MCF 10A (cell line): ENCODE results near the gene FKBP5. TPM values are rescaled to one million over a fixed set of nuclear protein-coding genes. Genes with fewer than 3 reads are reported as not detected.

Experiments used
- BruUV-seq: library from RNA; stranded (reverse); fragments of 400-500 nt; replicated peaks from 2 replicates; lab custom pipeline; 2021; lab: Mats Ljungman, UMichigan
- CTCF ChIA-PET: fragments of 300-600 bp; sonication (Branson Sonifier 250); formaldehyde crosslinking; extraction: SDS; loops from one replicate; lab custom pipeline; 2021; ENCODE audit warnings: antibody characterized with exemption, inconsistent platforms; lab: Yijun Ruan, JAX
- POLR2A ChIA-PET: fragments of 300-600, 350-650 bp; sonication (Branson Sonifier 250); formaldehyde crosslinking; extraction: SDS; loops from one replicate; lab custom pipeline; 2020; ENCODE audit warnings: antibody characterized with exemption, inconsistent platforms; lab: Yijun Ruan, JAX
- DNase-seq: peaks from one replicate; pipeline ENCODE4 v3.0.0-alpha.2; 2018; ENCODE audit not compliant: unreplicated experiment
- H3K27ac Mint-ChIP-seq: one replicate; pipeline ENCODE4 v1.8.0; 2022; ENCODE audit warnings: mild to moderate bottlenecking, low read depth, mixed read lengths; ENCODE audit not compliant: unreplicated experiment
- H3K27me3 Mint-ChIP-seq: one replicate; pipeline ENCODE4 v1.8.0; 2022; ENCODE audit warnings: mixed read lengths; ENCODE audit not compliant: insufficient read depth, unreplicated experiment
- H3K36me3 Mint-ChIP-seq: one replicate; pipeline ENCODE4 v1.8.0; 2022; ENCODE audit warnings: mild to moderate bottlenecking, moderate library complexity, mixed read lengths; ENCODE audit not compliant: insufficient read depth, unreplicated experiment
- H3K4me1 Mint-ChIP-seq: one replicate; pipeline ENCODE4 v1.8.0; 2022; ENCODE audit warnings: mixed read lengths; ENCODE audit not compliant: insufficient read depth, unreplicated experiment
- H3K4me3 Mint-ChIP-seq: one replicate; pipeline ENCODE4 v1.8.0; 2022; ENCODE audit warnings: mild to moderate bottlenecking, moderate library complexity, mixed read lengths; ENCODE audit not compliant: unreplicated experiment
- H3K9me3 Mint-ChIP-seq: one replicate; pipeline ENCODE4 v1.8.0; 2022; ENCODE audit warnings: mixed read lengths; ENCODE audit not compliant: unreplicated experiment
- intact Hi-C: fragments of 100-400 bp; cut with micrococcal nuclease; formaldehyde crosslinking; loops from 2 replicates; pipeline ENCODE4 v1.14.1; 2022
- total RNA-seq: library from RNA; stranded (reverse); gene quantifications from 2 replicates; pipeline ENCODE4 v1.2.3, GENCODE V29; 2022
- TF ChIP-seq, protein P1 (sequence below): fragments of 200-600 bp; IDR thresholded peaks from one replicate; pipeline ENCODE4 v1.8.0; 2022; ENCODE audit warnings: antibody characterized with exemption, mild to moderate bottlenecking; ENCODE audit not compliant: unreplicated experiment

FKBP5 gene
- total RNA-seq, 1 experiment from 2014 or later, result 387 TPM

DNA sequence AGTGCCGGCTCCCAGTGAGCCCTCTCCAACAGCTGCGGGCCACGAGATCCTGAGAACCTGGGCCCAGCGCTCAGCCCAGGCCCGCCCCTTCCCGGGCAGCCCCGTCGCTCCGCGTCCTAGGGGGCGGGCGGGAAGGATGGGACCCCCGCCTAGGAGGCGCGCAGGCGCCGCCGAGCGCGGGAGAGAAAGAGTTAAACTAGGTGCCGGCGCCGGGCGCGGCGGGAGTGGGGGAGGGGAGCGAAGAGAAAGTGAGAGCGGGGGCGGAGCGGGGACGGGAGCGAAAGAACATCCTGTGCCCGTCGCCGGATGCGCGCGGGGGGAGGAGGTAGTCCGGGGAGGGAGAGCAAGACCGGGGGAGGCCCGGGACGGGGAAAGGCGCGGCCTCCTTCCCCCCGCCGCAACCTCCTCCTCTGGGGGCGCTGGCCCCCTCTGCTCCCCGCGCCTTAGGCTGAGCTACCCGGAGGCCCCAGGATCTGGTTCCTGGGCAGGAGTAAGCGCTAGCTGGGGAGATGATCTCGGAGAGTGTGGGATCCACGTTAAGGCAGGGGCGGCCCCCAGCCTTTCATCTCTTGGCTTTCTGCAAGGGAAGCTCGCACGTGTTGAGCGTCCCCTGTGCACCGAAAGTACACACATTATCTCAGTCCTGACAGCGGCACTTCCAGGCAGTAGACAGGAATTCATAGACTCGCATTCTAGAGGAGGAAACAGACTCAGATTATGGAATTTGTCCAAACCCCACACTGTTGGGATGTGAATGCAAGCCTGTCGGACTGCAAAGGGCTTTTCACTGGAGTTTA is 43.2 kb upstream of the FKBP5 start:
- Mint-ChIP-seq H3K36me3 (no peaks in the 10 kb centered on the region), H3K27ac (peak overlapping the region; percentile 81), H3K4me1 (peaks cover 55% of the 10 kb centered on the region), H3K9me3 (no peaks in the 10 kb centered on the region), H3K27me3 (no peaks in the 10 kb centered on the region), H3K4me3 (peak overlapping the region; percentile 73)
- BruUV-seq, result no TSS peak
- TF ChIP-seq, protein P1, sequence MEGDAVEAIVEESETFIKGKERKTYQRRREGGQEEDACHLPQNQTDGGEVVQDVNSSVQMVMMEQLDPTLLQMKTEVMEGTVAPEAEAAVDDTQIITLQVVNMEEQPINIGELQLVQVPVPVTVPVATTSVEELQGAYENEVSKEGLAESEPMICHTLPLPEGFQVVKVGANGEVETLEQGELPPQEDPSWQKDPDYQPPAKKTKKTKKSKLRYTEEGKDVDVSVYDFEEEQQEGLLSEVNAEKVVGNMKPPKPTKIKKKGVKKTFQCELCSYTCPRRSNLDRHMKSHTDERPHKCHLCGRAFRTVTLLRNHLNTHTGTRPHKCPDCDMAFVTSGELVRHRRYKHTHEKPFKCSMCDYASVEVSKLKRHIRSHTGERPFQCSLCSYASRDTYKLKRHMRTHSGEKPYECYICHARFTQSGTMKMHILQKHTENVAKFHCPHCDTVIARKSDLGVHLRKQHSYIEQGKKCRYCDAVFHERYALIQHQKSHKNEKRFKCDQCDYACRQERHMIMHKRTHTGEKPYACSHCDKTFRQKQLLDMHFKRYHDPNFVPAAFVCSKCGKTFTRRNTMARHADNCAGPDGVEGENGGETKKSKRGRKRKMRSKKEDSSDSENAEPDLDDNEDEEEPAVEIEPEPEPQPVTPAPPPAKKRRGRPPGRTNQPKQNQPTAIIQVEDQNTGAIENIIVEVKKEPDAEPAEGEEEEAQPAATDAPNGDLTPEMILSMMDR, result no peak
- intact Hi-C loops, result loop anchor here (1.0 to 10.0 kb wide), 2 partner anchors 45 to 223 kb away; no protein-coding TSS in a partner anchor
- ChIA-PET CTCF (interaction anchor here (0.6 to 1.0 kb wide), 4 partner anchors 41 to 162 kb away, joined by 3 read pairs; no protein-coding TSS in a partner anchor), POLR2A (interaction anchor here (0.6 to 17.8 kb wide), 26 partner anchors 10 to 687 kb away, joined by 3 to 1351 read pairs (median 5); partner anchors contain the start of gene FKBP5)
- peak; percentile 97 for DNase-seq

DNA sequence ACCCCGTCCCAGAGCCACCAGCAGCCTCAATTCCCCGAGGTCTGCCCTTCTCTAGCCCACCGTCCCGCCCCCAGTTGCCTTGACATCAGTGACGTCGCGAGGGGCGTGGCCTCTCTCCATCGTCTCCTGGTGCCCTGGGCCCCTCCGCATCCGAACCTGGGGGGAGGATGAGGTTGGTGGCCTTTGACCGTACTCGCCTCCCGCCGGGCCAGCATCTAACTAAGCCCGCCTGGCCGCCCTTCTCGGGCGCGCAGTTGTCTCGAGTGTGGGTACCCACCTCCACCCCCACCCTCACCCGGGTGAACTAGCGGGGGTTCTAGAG is 42.7 kb upstream of the FKBP5 start:
- DNase-seq, result peak; percentile 94
- H3K4me1 Mint-ChIP-seq, result peaks cover 61% of the 10 kb centered on the region
- no peaks in the 10 kb centered on the region for H3K9me3 Mint-ChIP-seq
- TF ChIP-seq, protein P1, result no peak
- ChIA-PET POLR2A (interaction anchor here (0.7 to 17.8 kb wide), 12 partner anchors 10 to 262 kb away, joined by 3 to 1351 read pairs (median 8); partner anchors contain the start of gene FKBP5), CTCF (no interaction called here)
- H3K27me3 Mint-ChIP-seq, result no peaks in the 10 kb centered on the region
- intact Hi-C loops, result loop anchor here (10.0 kb wide), 1 partner anchor 223 kb away; no protein-coding TSS in a partner anchor
- H3K36me3 Mint-ChIP-seq, result no peaks in the 10 kb centered on the region
- BruUV-seq, result no TSS peak
- H3K4me3 Mint-ChIP-seq, result peak overlapping the region; percentile 73
- H3K27ac Mint-ChIP-seq, result peak overlapping the region; percentile 81

DNA sequence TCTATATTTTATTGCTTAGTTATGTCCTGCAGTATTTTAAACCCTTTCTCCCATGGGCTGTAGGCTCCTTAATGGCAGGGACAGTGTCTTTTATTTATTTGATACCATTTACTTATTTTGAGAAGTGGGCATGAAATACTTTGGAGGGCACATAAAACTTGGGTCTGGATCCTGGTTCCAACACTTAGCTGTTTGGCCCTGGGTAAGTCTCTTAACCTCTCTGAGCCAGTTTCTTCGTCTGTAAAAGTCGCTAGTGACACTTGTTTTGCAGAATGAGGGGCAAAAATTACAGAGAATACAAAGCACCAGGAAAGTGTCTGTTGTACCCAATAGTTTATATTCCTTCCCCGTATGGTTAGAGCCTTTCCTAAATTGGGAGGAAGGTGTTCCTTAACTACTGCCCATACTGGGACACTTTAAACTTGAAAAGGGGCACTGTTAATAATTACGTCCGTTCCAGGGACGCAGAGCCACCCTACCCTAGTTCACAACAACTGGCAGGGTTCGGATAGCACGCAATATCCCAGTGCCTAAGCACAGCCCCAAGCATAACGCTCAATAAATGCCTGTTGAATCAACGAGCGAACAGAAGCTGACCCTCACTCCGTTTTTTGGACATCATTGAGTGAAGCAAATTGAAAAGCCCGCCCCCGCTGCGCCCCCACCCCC is 42.2 kb upstream of the FKBP5 start:
- H3K9me3 Mint-ChIP-seq, result no peaks in the 10 kb centered on the region
- POLR2A ChIA-PET, result interaction anchor here (0.7 to 17.8 kb wide), 9 partner anchors 9 to 139 kb away, joined by 3 to 1351 read pairs (median 8); partner anchors contain the start of gene FKBP5
- CTCF ChIA-PET, result interaction anchor here (0.9 kb wide), 1 partner anchor 44 kb away, joined by 4 read pairs; no protein-coding TSS in a partner anchor
- DNase-seq, result no peak
- no peaks in the 10 kb centered on the region for H3K36me3 Mint-ChIP-seq
- H3K4me1 Mint-ChIP-seq, result peaks cover 58% of the 10 kb centered on the region
- intact Hi-C loops, result loop anchor here (10.0 kb wide), 1 partner anchor 224 kb away; no protein-coding TSS in a partner anchor
- TSS peak; percentile 14 for BruUV-seq
- TF ChIP-seq, protein P1, result no peak
- H3K27ac Mint-ChIP-seq, result peak overlapping the region; percentile 81
- no peaks in the 10 kb centered on the region for H3K27me3 Mint-ChIP-seq
- peak overlapping the region; percentile 73 for H3K4me3 Mint-ChIP-seq
